B cell (primary cell): ENCODE data around the gene NBL1. TPM values are rescaled to one million over a fixed set of nuclear protein-coding genes. Genes with fewer than 3 reads are reported as not detected.

Source experiments
- ATAC-seq: fragments of 200-7000 bp; cut with Tn5 transposase; one replicate; pipeline ENCODE4 v1.10.0; 2021; ENCODE audit warnings: low read depth, mild to moderate bottlenecking, moderate number of reproducible peaks, moderate library complexity
- CTCF ChIA-PET: fragments of 350-600 bp; sonication (Branson Sonifier 250); formaldehyde crosslinking; loops from one replicate; lab custom pipeline; 2021; ENCODE audit warnings: antibody characterized with exemption, inconsistent platforms; lab: Charles Lee
- POLR2A ChIA-PET: fragments of 350-600 bp; sonication (Branson Sonifier 250); formaldehyde crosslinking; loops from one replicate; lab custom pipeline; 2021; ENCODE audit warnings: antibody characterized with exemption; lab: Charles Lee
- DNase-seq: peaks from one replicate; pipeline ENCODE4 v3.0.0; 2013
- H2AFZ ChIP-seq: 2 replicates; pipeline ENCODE4 v1.6.1; 2012; ENCODE audit warnings: mild to moderate bottlenecking, low read depth, low read length; ENCODE audit not compliant: insufficient read depth, poor library complexity, severe bottlenecking
- H3K27ac ChIP-seq, 2 donors: 1 replicate in 1 of 2; 2 replicates in 1 of 2; pipeline ENCODE4 v1.5.1; 2012 to 2013; ENCODE audit warnings: low read length in 2 of 2, mild to moderate bottlenecking in 2 of 2, moderate library complexity in 1 of 2
- H3K27me3 ChIP-seq, 4 experiments: fragments of 200-600 bp in 1 of 4; sonication (generic) in 1 of 4; replicated peaks in 1 of 4; 1 replicate in 2 of 4; 2 replicates in 2 of 4; pipeline versions ENCODE4 v1.6.1 to v1.7.0; 2013 to 2016; ENCODE audit warnings: low read length in 3 of 4, mild to moderate bottlenecking in 2 of 4, mixed read lengths in 1 of 4, moderate library complexity in 1 of 4; ENCODE audit not compliant: insufficient read depth in 4 of 4, control insufficient read depth in 3 of 4; ENCODE audit errors: control extremely low read depth in 1 of 4
- H3K36me3 ChIP-seq, 2 experiments: replicated peaks in 1 of 2; 1 replicate in 1 of 2; 2 replicates in 1 of 2; pipeline versions ENCODE4 v1.6.1 to v1.7.1; 2013; ENCODE audit warnings: low read length in 1 of 2; ENCODE audit not compliant: insufficient read depth in 2 of 2, control insufficient read depth in 1 of 2; ENCODE audit errors: control extremely low read depth in 1 of 2, extremely low read depth in 1 of 2
- H3K4me1 ChIP-seq, 2 donors: fragments of 200-600 bp in 1 of 2; sonication (generic) in 1 of 2; 1 replicate in 1 of 2; 2 replicates in 1 of 2; pipeline versions ENCODE4 v1.5.1 to v1.6.1; 2013 to 2017; ENCODE audit warnings: low read length in 2 of 2; ENCODE audit not compliant: control insufficient read depth in 2 of 2, insufficient read depth in 2 of 2
- H3K4me2 ChIP-seq: replicated peaks from 2 replicates; pipeline ENCODE3; 2012; ENCODE audit warnings: mild to moderate bottlenecking, low read depth, low read length; ENCODE audit not compliant: poor library complexity, severe bottlenecking
- H3K4me3 ChIP-seq, 5 experiments: fragments of 200-600 bp in 1 of 5; sonication (generic) in 1 of 5; 1 replicate in 3 of 5; 2 replicates in 2 of 5; pipeline versions ENCODE4 v1.5.1 to v1.7.0; 2011 to 2016; ENCODE audit warnings: low read length in 4 of 5, mild to moderate bottlenecking in 4 of 5, low read depth in 2 of 5, control low read depth in 1 of 5, moderate library complexity in 1 of 5; ENCODE audit not compliant: insufficient read depth in 1 of 5; ENCODE audit errors: control extremely low read depth in 1 of 5, extremely low read depth in 1 of 5
- H3K79me2 ChIP-seq: fragments of 200-600 bp; sonication (generic); one replicate; pipeline ENCODE4 v1.6.0; 2016; ENCODE audit warnings: low read length; ENCODE audit not compliant: control insufficient read depth, insufficient read depth
- H3K9ac ChIP-seq: fragments of 200-600 bp; sonication (generic); 2 replicates; pipeline ENCODE4 v1.6.1; 2017; ENCODE audit warnings: mild to moderate bottlenecking, low read length, moderate library complexity
- H3K9me3 ChIP-seq, 3 donors: one replicate each; pipeline versions ENCODE4 v1.6.1 to v1.7.1; 2013; ENCODE audit warnings: low read length in 2 of 3; ENCODE audit not compliant: control insufficient read depth in 2 of 3, insufficient read depth in 1 of 3; ENCODE audit errors: control extremely low read depth in 1 of 3
- H4K20me1 ChIP-seq: 2 replicates; pipeline ENCODE4 v1.6.0; 2012; ENCODE audit warnings: mild to moderate bottlenecking, low read length; ENCODE audit not compliant: insufficient read depth, control insufficient read depth, poor library complexity, severe bottlenecking
- H3K27ac Mint-ChIP-seq: one replicate; pipeline ENCODE4 v1.8.0; 2021; ENCODE audit warnings: mixed read lengths
- H3K27me3 Mint-ChIP-seq: one replicate; pipeline ENCODE4 v1.8.0; 2021; ENCODE audit warnings: mixed read lengths
- H3K4me1 Mint-ChIP-seq: one replicate; pipeline ENCODE4 v1.8.0; 2021; ENCODE audit warnings: mixed read lengths
- H3K4me3 Mint-ChIP-seq: one replicate; pipeline ENCODE4 v1.8.0; 2021; ENCODE audit warnings: mixed read lengths
- H3K9me3 Mint-ChIP-seq: one replicate; pipeline ENCODE4 v1.8.0; 2022; ENCODE audit warnings: mixed read lengths; ENCODE audit not compliant: insufficient read depth
- EZH2 ChIP-seq: IDR thresholded peaks from 2 replicates; pipeline ENCODE4 v1.6.1; 2012; ENCODE audit warnings: borderline replicate concordance, low read depth, mild to moderate bottlenecking, moderate library complexity, low read length; ENCODE audit not compliant: insufficient read depth, poor library complexity, severe bottlenecking
- WGBS: methylation state at CpG from one replicate; pipeline ENCODE4 v1.1.5; 2013; ENCODE audit warnings: missing lambda C conversion rate; ENCODE audit not compliant: insufficient coverage; 5-methylcytosine and 5-hydroxymethylcytosine counted together
- intact Hi-C: fragments of 100-400 bp; cut with micrococcal nuclease; formaldehyde crosslinking; loops from one replicate; pipeline ENCODE4 v1.10.0; 2022
- polyA plus RNA-seq: library from polyadenylated mRNA; depleted of rRNA; stranded (reverse); fragments of >200 nt; gene quantifications from 2 replicates; pipeline ENCODE4 v1.2.3, GENCODE V29; 2012
- total RNA-seq, 2 donors: library from RNA; stranded (reverse); fragments of 120-200 nt in 1 of 2; gene quantifications; 1 replicate in 1 of 2; 2 replicates in 1 of 2; pipeline versions ENCODE4 v1.2.3 to v1.2.4, GENCODE V29; 2013 to 2022
- TF ChIP-seq, protein P1 (sequence below): fragments of 200-600 bp; IDR thresholded peaks from one replicate; pipeline ENCODE4 v1.8.0; 2022; ENCODE audit warnings: antibody characterized with exemption, mild to moderate bottlenecking

NBL1 gene
- total and polyA plus RNA-seq, 2 donors (not counting 1 experiment from before 2014, with no cell fraction given): 0.74 to 0.97 TPM

GRCh38 chr1:19700079-19700777 is 56.1 kb downstream of the NBL1 start:
- 93% methylated on average over 14 of the region's 14 CpGs for WGBS
- Histone ChIP-seq H3K9ac (no peak overlapping the region), H3K4me3 (no peak overlapping the region), H3K36me3 (peaks cover 0 to 15% of the 10 kb centered on the region in 2 experiments), H3K79me2 (no peaks in the 10 kb centered on the region), H2AFZ (no peak overlapping the region), H4K20me1 (no peaks in the 10 kb centered on the region), H3K27me3 (no peaks in the 10 kb centered on the region), H3K4me2 (no peak overlapping the region), H3K4me1 (peaks cover 0 to 6% of the 10 kb centered on the region in 2 donors), H3K27ac (no peak overlapping the region), H3K9me3 (no peaks in the 10 kb centered on the region)
- ATAC-seq (no peak), DNase-seq (no peak)
- Mint-ChIP-seq H3K4me3 (no peak overlapping the region), H3K9me3 (no peaks in the 10 kb centered on the region), H3K4me1 (peaks cover 12% of the 10 kb centered on the region), H3K27me3 (no peaks in the 10 kb centered on the region), H3K27ac (no peak overlapping the region)
- intact Hi-C loops: no loop called here
- ChIA-PET POLR2A (no interaction called here), CTCF (interaction anchor here (0.7 kb wide), 1 partner anchor 801 kb away, joined by 3 read pairs; no protein-coding TSS in a partner anchor)
- TF ChIP-seq, protein P1, sequence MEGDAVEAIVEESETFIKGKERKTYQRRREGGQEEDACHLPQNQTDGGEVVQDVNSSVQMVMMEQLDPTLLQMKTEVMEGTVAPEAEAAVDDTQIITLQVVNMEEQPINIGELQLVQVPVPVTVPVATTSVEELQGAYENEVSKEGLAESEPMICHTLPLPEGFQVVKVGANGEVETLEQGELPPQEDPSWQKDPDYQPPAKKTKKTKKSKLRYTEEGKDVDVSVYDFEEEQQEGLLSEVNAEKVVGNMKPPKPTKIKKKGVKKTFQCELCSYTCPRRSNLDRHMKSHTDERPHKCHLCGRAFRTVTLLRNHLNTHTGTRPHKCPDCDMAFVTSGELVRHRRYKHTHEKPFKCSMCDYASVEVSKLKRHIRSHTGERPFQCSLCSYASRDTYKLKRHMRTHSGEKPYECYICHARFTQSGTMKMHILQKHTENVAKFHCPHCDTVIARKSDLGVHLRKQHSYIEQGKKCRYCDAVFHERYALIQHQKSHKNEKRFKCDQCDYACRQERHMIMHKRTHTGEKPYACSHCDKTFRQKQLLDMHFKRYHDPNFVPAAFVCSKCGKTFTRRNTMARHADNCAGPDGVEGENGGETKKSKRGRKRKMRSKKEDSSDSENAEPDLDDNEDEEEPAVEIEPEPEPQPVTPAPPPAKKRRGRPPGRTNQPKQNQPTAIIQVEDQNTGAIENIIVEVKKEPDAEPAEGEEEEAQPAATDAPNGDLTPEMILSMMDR: no peak
- no peak for TF ChIP-seq EZH2

- Histone ChIP-seq H3K4me2 (no peak overlapping the region), H3K9ac (no peak overlapping the region), H3K4me1 (peaks cover 0 to 3% of the 10 kb centered on the region in 2 donors), H3K27ac (no peak overlapping the region), H3K79me2 (no peaks in the 10 kb centered on the region), H3K4me3 (no peak overlapping the region), H3K9me3 (no peaks in the 10 kb centered on the region), H4K20me1 (no peaks in the 10 kb centered on the region), H3K36me3 (peaks cover 0 to 8% of the 10 kb centered on the region in 2 experiments), H3K27me3 (no peaks in the 10 kb centered on the region), H2AFZ (no peak overlapping the region)
- Mint-ChIP-seq H3K27me3 (no peaks in the 10 kb centered on the region), H3K4me3 (no peak overlapping the region), H3K9me3 (no peaks in the 10 kb centered on the region), H3K27ac (no peak overlapping the region), H3K4me1 (peaks cover 7% of the 10 kb centered on the region)
- WGBS: 91% methylated on average over 2 of the region's 3 CpGs
- no peak for ATAC-seq
- DNase-seq: no peak
- intact Hi-C loops: no loop called here
- POLR2A ChIA-PET: no interaction called here
- CTCF ChIA-PET: interaction anchor here (1.0 to 3.9 kb wide), 5 partner anchors 8 to 42 kb away, joined by 3 to 49 read pairs (median 6); no protein-coding TSS in a partner anchor
- TF ChIP-seq, protein P1: no peak
- no peak for TF ChIP-seq EZH2
Measured at GRCh38 chr1:19703280-19703679, 59.2 kb downstream of the NBL1 start.
